Superior temporal gyrus (tissue), 1 donor: ENCODE results near the gene RHOA.
A peak's percentile ranks its signal among the peaks of the same experiment; 100 is the strongest.
"Not testable (repeated sequence)": the region's sequence is repeated elsewhere in the genome, so short reads cannot be mapped to it uniquely, and the experiment has no call there.

Experiments
- DNase-seq: peaks from one replicate; pipeline ENCODE4 v3.0.0-alpha.2; 2016; ENCODE audit errors: extremely low spot score

Gene RHOA

DNA sequence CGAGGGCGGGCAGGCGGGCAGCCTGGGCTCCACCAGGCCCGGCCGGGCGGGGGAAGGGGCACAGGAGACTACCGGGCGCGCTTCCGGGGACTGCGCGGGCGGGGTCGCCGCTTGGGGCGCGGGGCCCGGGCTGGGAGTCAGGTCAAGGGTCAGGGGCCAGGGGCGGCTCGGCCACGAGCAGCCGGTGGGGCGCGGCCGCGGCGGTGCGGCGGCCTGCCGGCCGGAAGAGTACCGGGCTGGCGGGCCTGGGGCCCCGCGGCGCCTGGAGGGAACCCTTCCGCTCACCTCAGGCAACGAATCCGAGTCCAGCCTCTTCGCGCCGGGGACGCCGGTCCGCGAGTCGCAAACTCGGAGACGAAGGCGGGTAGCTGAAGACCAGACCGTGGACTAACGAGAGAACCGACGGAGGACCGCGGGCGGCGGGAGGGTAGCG, 225 bp downstream of the RHOA start:
- no peak for DNase-seq

DNA sequence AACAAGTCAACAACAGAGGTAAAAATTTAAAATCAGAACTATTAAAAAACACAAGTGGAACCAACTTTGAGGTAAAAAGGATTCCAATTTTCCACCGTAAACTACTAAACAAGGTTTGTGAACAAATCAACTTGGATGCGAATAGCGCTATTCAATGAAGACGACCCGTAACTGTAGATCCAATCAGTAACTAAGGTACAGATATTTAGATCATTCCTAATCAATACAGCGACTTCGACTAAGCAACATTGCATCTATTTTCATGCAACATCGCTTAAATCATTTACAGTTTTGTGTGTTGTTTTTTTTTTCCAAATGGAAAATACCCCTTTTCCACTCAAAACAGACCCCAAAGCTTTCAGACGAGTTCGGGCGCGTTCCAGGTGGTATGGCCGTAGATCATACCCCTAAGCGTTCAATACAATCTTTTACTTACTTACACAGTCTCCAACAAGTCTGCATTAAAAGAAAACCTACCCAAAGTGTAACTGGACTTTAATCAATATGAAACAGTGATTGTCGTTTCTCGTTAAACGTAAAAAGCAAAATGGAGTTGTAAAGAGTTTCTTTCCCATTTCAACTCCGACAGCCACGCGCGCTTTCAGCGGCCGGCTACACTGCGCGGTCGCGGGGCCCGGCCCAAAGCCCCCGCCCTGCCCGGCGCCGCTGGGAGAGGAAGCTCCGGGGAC, 786 bp downstream of the RHOA start:
- DNase-seq = peak; percentile 43

DNA sequence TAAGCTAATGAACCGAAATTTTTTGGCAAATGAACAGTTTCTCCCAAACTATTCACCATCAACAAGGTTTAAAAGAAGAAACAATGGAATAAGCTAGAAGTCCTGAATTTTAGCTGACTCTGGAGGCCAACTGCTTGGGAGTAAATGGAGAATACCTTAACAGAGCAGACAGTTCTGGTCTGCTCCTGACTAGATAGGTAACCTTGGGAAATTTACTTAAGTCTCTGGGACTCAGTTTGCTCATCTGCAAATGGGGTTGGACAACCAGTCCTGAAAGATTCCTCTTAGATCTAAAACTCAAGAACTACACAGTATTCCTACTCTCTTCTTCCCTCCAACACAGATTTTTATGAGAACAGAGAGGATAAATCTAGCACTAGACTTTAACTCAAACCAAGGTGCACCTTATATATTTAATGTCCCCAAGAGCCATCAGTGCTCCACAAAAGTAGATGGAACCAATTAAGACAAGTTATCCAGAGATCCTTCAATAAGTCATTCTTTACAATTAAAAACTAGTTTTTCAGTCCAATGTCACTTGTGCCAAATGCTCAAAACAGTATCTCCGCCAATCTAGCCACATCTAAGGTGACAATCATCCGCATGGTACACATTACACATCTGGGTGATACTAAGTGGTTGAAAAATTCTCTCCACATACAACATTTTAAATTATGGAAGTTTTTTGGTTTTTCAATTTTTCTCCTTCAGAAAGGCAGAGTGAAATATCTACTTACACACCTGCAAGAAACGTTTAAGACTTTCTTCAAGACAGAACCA, 1.5 kb downstream of the RHOA start:
- no peak for DNase-seq

DNA sequence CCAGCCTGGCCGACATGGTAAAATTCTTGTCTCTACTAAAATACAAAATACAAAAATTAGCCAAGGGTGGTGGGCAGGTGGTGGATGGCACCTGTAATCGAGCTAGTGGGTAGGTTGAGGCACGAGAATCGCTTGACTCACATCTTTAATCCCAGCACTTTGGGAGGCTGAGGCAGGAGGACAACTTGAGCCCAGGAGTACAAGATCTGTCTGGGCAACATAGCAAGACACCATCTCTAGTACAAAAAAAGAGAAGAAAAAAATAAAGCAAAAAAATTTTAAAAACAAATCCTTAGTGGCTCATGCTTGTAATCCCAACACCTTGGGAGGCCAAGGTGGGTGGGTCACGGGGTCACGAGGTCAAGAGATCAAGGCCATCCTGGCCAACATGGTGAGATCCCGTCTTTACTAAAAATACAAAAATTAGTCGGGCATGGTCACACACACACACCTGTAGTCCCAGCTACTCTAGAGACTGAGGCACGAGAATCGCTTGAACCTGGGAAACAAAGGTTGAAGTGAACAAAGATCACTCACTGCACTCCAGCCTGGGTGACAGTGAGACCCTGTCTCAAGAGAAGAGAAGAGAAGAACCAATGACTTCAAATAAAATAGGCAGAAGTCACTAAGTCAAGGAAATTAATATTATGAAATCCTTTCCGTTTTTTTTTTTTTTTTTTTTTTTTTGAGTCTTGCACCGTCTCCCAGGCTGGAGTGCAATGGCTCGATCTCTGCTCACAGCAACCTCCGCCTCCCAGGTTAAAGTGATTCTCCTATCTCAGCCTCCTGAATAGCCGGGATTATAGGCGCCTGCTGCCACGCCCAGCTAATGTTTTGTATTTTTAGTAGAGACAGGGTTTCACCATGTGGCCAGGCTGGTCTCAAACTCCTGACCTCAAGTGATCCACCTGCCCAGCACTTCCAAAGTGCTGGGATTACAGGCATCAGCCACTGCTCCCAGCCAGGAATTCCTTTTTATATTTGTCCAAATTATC, 4.9 kb downstream of the RHOA start:
- no peak for DNase-seq

DNA sequence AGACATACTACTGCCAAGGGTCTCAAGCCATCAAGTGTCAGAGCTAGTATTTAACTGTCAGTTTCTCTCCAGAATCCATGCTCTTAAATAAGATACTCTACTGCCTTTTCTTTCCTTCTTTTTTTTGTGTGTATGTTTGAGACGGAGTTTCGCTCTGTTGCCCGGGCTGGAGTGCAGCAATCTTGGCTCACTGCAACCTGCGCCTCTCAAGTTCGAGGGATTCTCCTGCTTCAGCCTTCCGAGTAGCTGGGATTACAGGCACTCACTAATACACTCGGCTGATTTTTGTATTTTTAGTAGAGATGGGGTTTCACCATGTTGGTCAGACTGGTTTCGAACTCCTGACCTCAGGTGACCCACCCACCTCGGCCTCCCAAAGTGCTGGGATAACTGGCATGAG, 6.2 kb downstream of the RHOA start:
- not testable (repeated sequence) for DNase-seq

DNA sequence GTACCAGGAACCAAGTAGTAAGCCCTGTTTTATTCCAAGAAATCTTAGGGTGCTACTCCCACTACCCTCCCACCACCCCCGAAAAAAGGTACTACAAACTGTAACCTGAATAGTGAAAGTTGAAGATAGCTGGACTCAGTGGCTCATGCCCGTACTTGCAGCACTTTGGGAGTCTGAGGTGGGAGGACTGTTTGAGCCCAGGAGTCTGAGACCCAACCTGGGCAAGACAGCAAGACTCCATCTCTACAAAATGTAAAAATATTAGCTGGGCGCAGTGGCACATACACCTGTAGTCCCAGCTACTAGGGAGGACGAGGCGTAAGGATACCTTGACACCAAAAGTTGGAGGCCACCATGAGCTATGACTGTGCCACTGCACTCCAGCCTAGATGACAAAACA, 7.9 kb downstream of the RHOA start:
- no peak for DNase-seq

DNA sequence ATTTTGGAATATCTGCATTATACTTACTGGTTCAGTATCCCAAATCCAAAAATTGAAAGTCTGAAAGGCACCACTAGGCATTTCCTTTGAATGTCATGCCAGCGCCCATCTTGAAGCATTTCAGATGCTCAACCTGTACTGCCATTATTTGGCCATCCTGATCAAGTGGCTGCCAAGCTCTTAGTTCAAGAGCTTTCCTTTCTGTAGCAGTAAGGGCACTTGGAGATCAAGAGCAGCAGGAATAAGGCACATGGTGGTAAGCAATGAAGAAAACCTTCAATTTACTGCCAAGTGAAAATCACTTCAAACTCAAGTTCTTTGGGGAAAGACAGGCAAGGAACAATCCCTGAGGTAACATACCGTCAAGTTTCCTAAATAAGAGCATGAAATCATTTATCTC, 10.0 kb downstream of the RHOA start:
- no peak for DNase-seq

DNA sequence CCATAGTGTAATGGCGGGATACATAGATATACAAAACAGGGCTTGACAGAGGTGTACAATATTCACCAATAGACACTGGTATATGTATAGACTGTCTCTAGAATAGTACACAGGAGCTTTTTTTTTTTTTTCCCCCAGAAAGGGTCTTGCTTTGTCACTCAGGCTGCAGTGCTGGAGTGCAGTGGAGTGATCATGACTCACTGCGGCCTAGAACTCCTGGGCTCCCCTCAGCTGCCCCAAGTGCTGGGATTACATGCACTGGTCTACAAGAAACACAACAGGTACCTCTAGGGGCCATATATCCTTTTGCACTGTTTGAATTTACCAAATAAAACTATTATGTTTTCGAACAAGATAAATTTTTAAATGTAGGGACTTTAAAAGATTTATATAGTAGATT, 12.3 kb downstream of the RHOA start:
- no peak for DNase-seq

DNA sequence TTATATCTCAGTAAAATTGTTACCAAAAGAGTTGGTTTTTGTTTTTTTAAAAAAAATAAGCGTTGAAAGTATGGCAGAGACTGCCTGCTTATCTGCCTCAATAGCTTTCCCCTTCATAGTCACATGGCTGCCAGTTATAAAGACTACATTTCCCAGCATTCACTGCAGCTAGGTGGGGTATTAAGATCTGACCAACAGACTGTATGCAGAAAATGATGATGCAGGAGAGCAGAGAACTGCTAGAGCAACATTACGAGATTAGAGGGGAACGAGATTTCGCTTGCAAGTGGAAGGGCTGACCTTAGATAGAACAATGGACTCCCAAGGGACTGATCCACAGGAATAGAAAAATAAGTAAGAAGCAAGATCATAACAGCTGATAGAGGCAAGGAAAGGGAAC, 14.3 kb downstream of the RHOA start:
- DNase-seq = peak; percentile 69

DNA sequence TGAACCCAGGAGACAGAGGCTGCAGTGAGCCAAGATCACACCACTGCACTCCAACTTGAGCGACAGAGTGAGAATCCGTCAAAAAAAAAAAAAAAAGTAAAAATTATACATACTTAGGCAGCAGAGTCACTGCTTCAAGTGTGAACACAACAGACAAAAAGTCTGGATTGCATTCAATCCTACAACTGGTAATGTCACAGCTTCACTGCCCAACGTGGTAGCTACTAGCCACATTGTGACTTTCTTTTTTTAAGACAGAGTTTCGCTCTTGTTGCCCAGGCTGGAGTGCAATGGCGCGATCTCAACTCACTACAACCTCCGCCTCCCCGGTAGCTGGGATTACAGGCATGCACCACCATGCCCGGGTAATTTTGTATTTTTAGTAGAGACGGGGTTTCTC, 20.5 kb downstream of the RHOA start:
- not testable (repeated sequence) for DNase-seq

DNA sequence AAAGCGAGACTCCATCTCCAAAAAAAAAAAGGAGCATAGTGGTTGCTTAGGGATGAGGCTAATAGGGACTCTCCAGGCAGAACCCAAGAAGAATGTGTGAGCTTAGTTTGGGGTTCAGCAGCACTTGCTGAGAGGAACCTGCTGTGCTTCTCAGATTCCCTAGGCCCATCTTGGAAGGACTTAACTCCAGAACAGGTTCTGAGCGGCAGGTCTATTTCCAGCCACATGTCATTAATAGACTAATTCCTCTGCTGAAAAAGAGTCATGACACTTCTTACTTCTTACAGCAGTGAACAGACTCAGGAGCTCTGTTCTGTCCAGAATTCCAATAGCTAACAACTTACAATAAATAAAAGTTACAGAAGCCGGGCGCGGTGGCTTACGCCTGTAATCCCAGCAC, 22.5 kb downstream of the RHOA start:
- DNase-seq = no peak

DNA sequence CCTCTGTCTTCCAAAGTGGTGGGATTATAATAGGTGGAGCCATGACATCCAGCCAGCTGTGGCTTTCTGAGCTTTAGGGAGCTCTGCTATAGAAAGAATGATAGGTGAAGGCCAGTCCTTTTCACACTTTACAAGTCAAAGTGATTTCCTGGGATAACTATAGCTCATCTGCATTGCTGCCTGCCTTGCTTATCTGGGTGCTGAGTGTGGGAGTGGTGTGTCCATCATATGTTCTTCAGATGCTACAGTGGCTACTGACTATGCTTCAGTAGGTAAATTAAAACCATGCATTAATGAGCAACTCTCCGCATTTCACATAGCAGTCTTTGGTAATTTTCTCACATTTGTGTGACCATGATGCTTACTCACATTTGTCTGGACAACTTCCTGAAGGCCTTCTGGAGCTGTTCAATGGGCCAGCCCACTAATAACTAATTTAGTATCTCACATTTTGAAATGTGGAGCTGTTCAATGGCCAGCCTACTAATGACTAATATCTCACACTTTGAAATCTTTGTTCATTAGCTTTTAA, 23.4 kb downstream of the RHOA start:
- no peak for DNase-seq

DNA sequence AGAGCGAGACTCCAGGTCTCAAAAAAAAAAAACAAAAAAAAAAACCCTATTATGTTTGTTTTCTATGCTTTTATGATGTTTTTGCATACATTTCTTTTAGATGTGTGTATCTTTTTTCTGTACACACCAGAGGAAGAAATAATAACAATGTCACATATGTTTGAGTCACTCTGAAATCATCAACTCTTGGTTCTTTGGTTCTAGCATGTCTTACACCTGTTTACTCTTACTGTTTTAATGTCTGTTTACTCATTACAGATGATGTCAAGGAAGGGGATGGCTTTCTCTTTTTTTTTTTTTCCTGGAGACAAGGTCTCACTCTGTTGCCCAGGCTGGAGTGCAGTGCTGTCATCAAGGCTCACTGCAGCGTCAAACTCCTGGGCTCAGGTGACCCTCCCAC, 24.1 kb downstream of the RHOA start:
- no peak for DNase-seq

DNA sequence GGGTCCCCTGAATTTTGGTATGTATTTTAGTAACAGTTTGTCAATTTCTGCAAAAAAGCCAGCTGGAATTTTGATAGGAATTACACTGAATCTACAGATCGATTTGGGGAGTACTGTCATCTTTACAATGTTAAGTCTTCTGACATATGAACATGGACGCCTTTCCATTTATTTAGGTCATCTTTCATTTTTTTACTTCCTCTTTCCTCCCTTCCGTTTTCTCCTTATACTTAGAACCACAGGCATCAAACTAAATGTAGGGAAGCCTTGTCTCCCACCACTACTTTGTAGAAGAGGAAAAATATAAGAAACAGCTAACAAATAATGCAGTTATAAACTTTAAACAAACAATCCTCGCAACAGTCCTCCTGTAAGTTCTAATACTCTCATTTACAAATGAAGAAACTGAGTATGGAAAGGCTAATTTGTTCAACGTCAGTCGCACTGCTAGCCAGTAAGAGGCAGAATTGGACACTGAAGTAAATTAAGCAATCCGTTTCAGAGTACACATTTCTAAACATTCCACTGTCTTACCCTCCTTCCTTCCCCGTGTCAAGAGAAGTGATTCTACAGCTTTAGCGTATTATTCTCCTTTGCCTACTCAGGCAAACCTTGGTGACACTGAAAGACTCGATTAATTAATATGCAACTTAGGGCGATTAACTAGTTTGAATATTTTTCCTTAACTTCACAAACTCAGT, 25.6 kb downstream of the RHOA start:
- no peak for DNase-seq

DNA sequence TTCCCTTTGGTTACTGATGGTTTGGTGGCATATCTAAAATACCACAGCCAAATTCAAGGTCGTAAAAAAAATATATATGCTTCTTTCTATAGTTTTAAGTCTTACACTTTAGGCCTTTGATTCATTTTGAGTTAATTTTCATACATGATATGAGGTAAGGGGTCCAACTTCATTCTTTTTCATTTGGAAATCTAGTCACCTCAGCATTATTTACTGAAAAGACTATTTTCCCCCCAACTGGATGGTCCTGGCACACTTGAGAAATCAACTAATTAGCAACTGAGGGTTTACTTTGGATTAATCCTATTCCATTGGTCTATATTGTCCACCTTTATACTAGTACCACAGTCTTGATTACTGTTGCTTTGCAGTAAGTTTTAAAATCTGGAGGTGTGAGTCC, 26.2 kb downstream of the RHOA start:
- no peak for DNase-seq

DNA sequence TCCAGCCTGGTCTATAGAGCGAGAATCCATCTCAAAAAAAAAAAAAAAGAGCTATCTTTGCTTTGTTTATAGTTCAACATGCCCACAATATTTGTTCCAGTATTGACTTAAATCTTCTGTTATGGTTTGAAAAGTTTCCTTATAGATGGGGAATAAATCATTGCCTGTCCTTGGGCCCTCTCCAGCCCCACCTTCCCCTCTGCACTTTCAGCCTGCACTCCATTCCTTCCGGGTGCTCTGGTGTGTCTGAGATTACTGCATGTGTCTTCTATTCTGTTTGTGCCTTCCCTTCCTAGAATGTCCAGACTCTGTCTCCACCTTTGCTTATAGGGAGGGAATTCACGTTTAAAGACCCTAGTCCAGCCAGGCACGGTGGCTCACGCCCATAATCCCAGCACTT, 28.4 kb downstream of the RHOA start:
- no peak for DNase-seq

DNA sequence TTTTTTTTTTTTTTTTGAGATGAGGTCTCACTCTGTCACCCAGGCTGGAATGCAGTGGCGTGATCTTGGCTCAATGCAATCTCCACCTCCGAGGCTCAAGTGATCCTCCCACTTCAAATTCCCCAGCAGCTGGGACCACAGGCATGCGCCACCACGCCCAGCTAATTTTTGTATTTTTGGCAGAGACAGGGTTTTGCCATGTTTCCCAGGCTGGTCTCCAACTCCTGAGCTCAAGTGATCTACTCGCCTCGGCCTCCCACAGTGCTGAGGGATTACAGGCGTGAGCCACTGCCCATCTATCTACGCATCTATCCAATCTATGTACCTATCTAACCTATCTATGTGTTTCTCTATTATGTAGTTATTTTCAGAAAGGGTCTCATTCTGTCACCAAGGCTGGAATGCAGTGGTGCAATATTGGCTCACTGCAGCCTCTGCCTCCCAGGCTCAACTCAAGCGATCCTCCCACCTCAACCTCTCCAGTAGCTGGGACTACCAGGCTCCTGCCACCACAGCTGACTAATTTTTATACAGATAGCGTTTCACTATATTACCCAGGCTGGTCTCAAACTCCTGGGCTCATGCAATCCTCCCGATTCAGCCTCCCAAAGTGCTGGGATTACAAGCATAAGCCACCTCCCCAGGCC, 33.4 kb downstream of the RHOA start:
- DNase-seq = no peak

DNA sequence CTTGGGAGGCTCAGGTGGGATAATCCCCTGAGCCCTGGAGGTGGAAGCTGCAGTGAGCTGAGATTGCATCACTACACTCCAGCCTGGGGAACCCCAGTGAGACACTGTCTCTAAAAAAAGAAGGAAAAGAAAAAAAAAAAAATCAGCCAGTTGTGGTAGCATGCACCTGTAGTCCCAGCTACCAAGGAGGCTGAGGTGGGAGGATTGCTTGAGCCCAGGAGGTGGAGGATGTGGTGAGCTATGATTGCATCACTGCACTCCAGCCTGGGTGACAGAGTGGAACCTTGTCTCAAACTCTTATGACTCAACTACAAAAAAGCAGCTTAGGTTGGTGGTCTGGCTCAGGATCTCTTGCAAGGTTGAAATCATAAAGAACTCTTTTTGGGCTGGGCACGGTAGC, 34.3 kb downstream of the RHOA start:
- DNase-seq = no peak

DNA sequence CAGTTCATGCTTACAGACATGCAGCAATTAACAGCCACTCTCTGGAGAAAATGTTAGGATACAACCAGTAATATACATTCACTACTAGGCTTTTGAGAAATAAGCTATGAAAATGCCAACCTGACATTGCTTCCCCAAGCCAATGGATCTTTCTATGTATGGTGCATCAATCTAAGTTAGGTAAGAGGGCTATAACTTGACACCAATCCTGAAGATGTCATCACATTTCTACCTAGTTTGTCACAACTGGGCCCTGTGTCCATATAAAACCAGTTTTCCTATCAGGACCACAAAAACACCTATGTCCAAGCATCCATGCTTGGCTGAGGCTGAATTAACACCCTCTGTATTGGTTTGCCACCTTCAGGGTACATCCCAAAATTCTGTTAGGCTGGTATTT, 39.8 kb downstream of the RHOA start:
- no peak for DNase-seq

DNA sequence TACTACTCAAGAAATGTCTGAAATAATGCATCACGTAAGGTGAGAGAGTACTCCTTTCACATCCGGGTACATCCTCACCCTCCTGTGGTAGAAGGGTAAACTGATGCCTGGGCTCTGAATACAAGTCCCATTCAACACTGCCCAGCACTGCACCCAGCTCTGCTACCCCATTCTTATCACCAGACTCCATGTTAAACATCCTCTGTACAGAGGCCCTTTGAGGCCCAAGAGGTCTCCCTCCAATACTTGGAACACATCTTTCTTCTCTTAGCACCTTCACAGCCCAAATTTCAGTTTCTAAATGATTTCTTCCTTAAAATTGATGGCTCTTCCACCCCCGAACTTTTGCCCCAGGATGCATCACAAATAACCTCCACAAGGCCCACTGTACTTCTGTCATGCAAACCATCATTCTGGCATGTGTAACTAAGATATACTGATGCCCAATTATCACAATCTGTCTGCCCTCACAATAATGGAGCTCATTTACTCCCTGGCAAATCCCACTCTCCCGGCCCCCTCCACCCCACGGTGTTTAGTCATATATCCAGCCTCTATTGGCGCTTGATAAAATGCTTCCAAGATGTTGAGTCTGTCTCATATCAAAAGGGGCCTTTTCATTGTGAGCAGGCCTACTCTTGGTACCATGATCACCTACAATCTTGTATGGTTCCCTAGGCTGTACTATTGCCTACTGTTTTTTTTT, 41.0 kb downstream of the RHOA start:
- DNase-seq = no peak
